A673 (cell line): Measurements from ENCODE around the gene ATP6AP1. TPM values are rescaled to one million over a fixed set of nuclear protein-coding genes. Genes with fewer than 3 reads are reported as not detected.

Source experiments
- BruUV-seq: library from RNA; stranded (reverse); fragments of 400-500 nt; replicated peaks from 2 replicates; lab custom pipeline; 2021; lab: Mats Ljungman, UMichigan
- CTCF ChIA-PET: fragments of 300-600 bp; sonication (Branson Sonifier 250); formaldehyde crosslinking; loops from one replicate; lab custom pipeline; 2022; ENCODE audit warnings: antibody characterized with exemption; lab: Charles Lee
- POLR2A ChIA-PET: fragments of 300-600 bp; sonication (Branson Sonifier 250); formaldehyde crosslinking; loops from one replicate; lab custom pipeline; 2022; ENCODE audit warnings: antibody characterized with exemption; ENCODE audit not compliant: low non-redundant PET; lab: Charles Lee
- DNase-seq: peaks from one replicate; pipeline ENCODE4 v3.0.0-alpha.2; 2015; ENCODE audit warnings: low spot score
- H3K27ac ChIP-seq: fragments of 200-600 bp; sonication (generic); 2 replicates; pipeline ENCODE4 v1.5.1; 2016; ENCODE audit warnings: mixed run types, low read depth, mild to moderate bottlenecking, mixed read lengths, antibody characterized with exemption, low read length; ENCODE audit not compliant: poor library complexity, severe bottlenecking
- H3K27me3 ChIP-seq: fragments of 200-600 bp; sonication (generic); replicated peaks from 2 replicates; pipeline ENCODE4 v1.6.1; 2017; ENCODE audit warnings: mixed run types, low read depth, mild to moderate bottlenecking, mixed read lengths, antibody characterized with exemption, low read length; ENCODE audit not compliant: insufficient read depth, poor library complexity
- H3K36me3 ChIP-seq: fragments of 200-600 bp; sonication (generic); 2 replicates; pipeline ENCODE4 v1.6.1; 2016; ENCODE audit warnings: mixed run types, mild to moderate bottlenecking, mixed read lengths, antibody characterized with exemption, low read length; ENCODE audit not compliant: insufficient read depth, poor library complexity, severe bottlenecking
- H3K4me1 ChIP-seq: fragments of 200-600 bp; sonication (generic); 2 replicates; pipeline ENCODE4 v1.6.1; 2017; ENCODE audit warnings: mixed run types, mild to moderate bottlenecking, mixed read lengths, antibody characterized with exemption, low read length; ENCODE audit not compliant: insufficient read depth, poor library complexity, severe bottlenecking
- H3K4me3 ChIP-seq: fragments of 200-600 bp; sonication (generic); 2 replicates; pipeline ENCODE4 v1.5.1; 2016; ENCODE audit warnings: low read depth, mixed run types, mild to moderate bottlenecking, mixed read lengths, low read length; ENCODE audit not compliant: poor library complexity, severe bottlenecking
- H3K9me3 ChIP-seq: fragments of 200-600 bp; sonication (generic); 2 replicates; pipeline ENCODE4 v1.6.1; 2016; ENCODE audit warnings: mixed run types, low read depth, mild to moderate bottlenecking, mixed read lengths, antibody characterized with exemption, low read length; ENCODE audit not compliant: poor library complexity, severe bottlenecking
- CTCF ChIP-seq: fragments of 300-800, 200-600 bp; sonication (generic); conservative IDR thresholded peaks from 2 replicates; pipeline ENCODE4 v1.5.1; 2017; ENCODE audit warnings: low read depth, mild to moderate bottlenecking, antibody characterized with exemption, low read length, moderate library complexity, mixed read lengths
- EZH2 ChIP-seq: fragments of 200-600 bp; sonication (generic); IDR thresholded peaks from 2 replicates; pipeline ENCODE4 v1.6.1; 2017; ENCODE audit warnings: borderline replicate concordance, low read depth, mild to moderate bottlenecking, mixed read lengths, antibody characterized with exemption, low read length; ENCODE audit not compliant: poor library complexity, severe bottlenecking
- intact Hi-C: fragments of 100-400 bp; cut with micrococcal nuclease; formaldehyde crosslinking; loops from one replicate; pipeline ENCODE4 v1.10.0; 2022; ENCODE audit not compliant: unreplicated experiment
- total RNA-seq: library from RNA; stranded (reverse); gene quantifications from 2 replicates; pipeline ENCODE4 v1.2.3, GENCODE V29; 2021

Gene ATP6AP1
- total RNA-seq, 1 experiment from 2014 or later = 77.1 TPM

GRCh38 chrX:154419189-154419588 is 9.3 kb upstream of the ATP6AP1 start:
- DNase-seq = no peak
- ChIA-PET POLR2A (no interaction called here), CTCF (no interaction called here)
- H3K4me3 ChIP-seq = no peak overlapping the region
- TF ChIP-seq EZH2 (no peak), CTCF (no peak)
- H3K27me3 ChIP-seq = no peaks in the 10 kb centered on the region
- no peaks in the 10 kb centered on the region for H3K36me3 ChIP-seq
- BruUV-seq = no TSS peak
- H3K27ac ChIP-seq = no peak overlapping the region
- intact Hi-C loops = no loop called here
- no peaks in the 10 kb centered on the region for H3K9me3 ChIP-seq
- no peaks in the 10 kb centered on the region for H3K4me1 ChIP-seq

GRCh38 chrX:154419688-154420401 is 8.6 kb upstream of the ATP6AP1 start:
- intact Hi-C loops = no loop called here
- Histone ChIP-seq H3K9me3 (no peaks in the 10 kb centered on the region), H3K4me3 (no peak overlapping the region), H3K36me3 (no peaks in the 10 kb centered on the region), H3K27ac (no peak overlapping the region), H3K27me3 (no peaks in the 10 kb centered on the region), H3K4me1 (no peaks in the 10 kb centered on the region)
- DNase-seq = no peak
- ChIA-PET POLR2A (no interaction called here), CTCF (no interaction called here)
- BruUV-seq = no TSS peak
- TF ChIP-seq EZH2 = no peak
- TF ChIP-seq CTCF = no peak

- H3K27ac ChIP-seq = no peak overlapping the region
- intact Hi-C loops = no loop called here
- ChIA-PET POLR2A (no interaction called here), CTCF (no interaction called here)
- no TSS peak for BruUV-seq
- H3K4me1 ChIP-seq = no peaks in the 10 kb centered on the region
- no peak for TF ChIP-seq EZH2
- no peak for TF ChIP-seq CTCF
- no peaks in the 10 kb centered on the region for H3K36me3 ChIP-seq
- H3K27me3 ChIP-seq = no peaks in the 10 kb centered on the region
- DNase-seq = no peak
- H3K9me3 ChIP-seq = no peaks in the 10 kb centered on the region
- no peak overlapping the region for H3K4me3 ChIP-seq
Measured at GRCh38 chrX:154420402-154420756, 8.1 kb upstream of the ATP6AP1 start.
